ENCODE measurements around the gene APLP1. TPM values are rescaled to one million over a fixed set of nuclear protein-coding genes. Genes with fewer than 3 reads are reported as not detected.

The APLP1 gene
- total and polyA plus RNA-seq, 12 donors, result 2.7 to 63.5 (median 24.9) TPM

DNA sequence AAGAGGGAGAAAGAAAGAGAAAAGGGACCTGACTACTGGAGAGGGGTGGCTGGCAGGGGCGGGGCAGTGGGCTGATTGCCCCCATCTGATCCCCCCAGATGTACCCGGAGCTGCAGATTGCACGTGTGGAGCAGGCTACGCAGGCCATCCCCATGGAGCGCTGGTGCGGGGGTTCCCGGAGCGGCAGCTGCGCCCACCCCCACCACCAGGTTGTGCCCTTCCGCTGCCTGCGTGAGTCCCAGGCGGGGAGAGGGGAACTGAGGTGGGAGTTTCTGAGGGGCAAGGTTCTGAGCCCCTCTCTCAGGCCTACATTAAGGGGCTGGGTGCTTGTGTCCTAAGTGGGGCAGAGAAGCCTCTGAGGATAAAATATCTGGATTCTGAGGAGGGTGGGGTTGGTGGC lies 2.4 kb downstream of the APLP1 start:
- no peak for ATAC-seq
- DNase-seq, result no peak
- TF ChIP-seq, protein P1, sequence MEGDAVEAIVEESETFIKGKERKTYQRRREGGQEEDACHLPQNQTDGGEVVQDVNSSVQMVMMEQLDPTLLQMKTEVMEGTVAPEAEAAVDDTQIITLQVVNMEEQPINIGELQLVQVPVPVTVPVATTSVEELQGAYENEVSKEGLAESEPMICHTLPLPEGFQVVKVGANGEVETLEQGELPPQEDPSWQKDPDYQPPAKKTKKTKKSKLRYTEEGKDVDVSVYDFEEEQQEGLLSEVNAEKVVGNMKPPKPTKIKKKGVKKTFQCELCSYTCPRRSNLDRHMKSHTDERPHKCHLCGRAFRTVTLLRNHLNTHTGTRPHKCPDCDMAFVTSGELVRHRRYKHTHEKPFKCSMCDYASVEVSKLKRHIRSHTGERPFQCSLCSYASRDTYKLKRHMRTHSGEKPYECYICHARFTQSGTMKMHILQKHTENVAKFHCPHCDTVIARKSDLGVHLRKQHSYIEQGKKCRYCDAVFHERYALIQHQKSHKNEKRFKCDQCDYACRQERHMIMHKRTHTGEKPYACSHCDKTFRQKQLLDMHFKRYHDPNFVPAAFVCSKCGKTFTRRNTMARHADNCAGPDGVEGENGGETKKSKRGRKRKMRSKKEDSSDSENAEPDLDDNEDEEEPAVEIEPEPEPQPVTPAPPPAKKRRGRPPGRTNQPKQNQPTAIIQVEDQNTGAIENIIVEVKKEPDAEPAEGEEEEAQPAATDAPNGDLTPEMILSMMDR (IDR thresholded peaks at IDR 0.05), result no peak
- no peak overlapping the region for H3K4me3 ChIP-seq
- no peak overlapping the region for H3K27ac ChIP-seq
- 71 to 73% methylated on average over 12 of the region's 12 CpGs for WGBS, 2 donors
- intact Hi-C loops (cut with DNase I), result no loop called here
- peaks cover 0 to 49% (median 14%) of the 10 kb centered on the region in 7 donors for H3K27me3 ChIP-seq
- peaks cover 6 to 23% (median 20%) of the 10 kb centered on the region in 9 donors for H3K4me1 ChIP-seq
- H3K36me3 ChIP-seq, result no peaks in the 10 kb centered on the region
- no peaks in the 10 kb centered on the region for H3K9me3 ChIP-seq

DNA sequence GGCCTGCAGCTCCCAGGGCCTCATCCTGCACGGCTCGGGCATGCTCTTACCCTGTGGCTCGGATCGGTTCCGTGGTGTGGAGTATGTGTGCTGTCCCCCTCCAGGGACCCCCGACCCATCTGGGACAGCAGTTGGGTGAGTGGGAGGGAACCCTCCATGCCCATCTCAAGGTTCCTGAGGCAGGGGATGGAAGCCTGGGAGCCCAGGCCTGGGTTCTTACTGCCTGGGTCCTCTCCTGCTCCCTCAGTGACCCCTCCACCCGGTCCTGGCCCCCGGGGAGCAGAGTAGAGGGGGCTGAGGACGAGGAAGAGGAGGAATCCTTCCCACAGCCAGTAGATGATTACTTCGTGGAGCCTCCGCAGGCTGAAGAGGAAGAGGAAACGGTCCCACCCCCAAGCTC lies 3.2 kb downstream of the APLP1 start:
- intact Hi-C loops (cut with DNase I), result no loop called here
- DNase-seq, result no peak
- H3K36me3 ChIP-seq, result peaks cover 0 to under 1% (median 0%) of the 10 kb centered on the region in 9 donors
- H3K27me3 ChIP-seq, result peaks cover 0 to 45% (median 14%) of the 10 kb centered on the region in 7 donors
- 82% methylated on average over 12 of the region's 12 CpGs for WGBS, 2 donors
- H3K4me1 ChIP-seq, result peaks cover 6 to 23% (median 20%) of the 10 kb centered on the region in 9 donors
- TF ChIP-seq, protein P1 (IDR thresholded peaks at IDR 0.05), result no peak
- no peak overlapping the region for H3K27ac ChIP-seq
- no peak overlapping the region for H3K4me3 ChIP-seq
- H3K9me3 ChIP-seq, result no peaks in the 10 kb centered on the region
- no peak for ATAC-seq

DNA sequence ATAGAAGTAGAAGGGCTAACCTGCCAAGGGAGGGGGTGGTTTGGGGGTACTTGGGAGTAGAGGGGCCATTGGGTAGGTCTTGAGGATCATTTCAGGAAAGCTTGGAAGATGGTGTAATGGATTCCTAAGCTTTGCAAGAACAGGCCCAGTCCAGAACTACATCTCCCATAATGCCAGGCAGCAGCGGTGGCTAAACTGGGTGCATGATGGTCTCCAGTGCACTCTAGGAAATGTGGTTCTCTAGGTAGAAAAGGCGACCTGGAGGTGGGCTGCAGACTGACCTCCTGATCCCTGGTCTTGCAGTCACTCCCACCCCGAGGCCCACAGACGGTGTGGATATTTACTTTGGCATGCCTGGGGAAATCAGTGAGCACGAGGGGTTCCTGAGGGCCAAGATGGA lies 3.8 kb downstream of the APLP1 start:
- Histone ChIP-seq H3K27ac (no peak overlapping the region), H3K27me3 (peaks cover 0 to 39% (median 14%) of the 10 kb centered on the region in 7 donors), H3K4me3 (no peak overlapping the region), H3K4me1 (peaks cover 6 to 23% (median 20%) of the 10 kb centered on the region in 9 donors), H3K9me3 (no peaks in the 10 kb centered on the region), H3K36me3 (peaks cover 0 to 3% (median 0%) of the 10 kb centered on the region in 9 donors)
- WGBS, 2 donors, result 79 to 84% methylated on average over 5 of the region's 5 CpGs
- ATAC-seq (no peak), DNase-seq (no peak)
- TF ChIP-seq, protein P1 (IDR thresholded peaks at IDR 0.05), result no peak
- intact Hi-C loops (cut with DNase I), result no loop called here

DNA sequence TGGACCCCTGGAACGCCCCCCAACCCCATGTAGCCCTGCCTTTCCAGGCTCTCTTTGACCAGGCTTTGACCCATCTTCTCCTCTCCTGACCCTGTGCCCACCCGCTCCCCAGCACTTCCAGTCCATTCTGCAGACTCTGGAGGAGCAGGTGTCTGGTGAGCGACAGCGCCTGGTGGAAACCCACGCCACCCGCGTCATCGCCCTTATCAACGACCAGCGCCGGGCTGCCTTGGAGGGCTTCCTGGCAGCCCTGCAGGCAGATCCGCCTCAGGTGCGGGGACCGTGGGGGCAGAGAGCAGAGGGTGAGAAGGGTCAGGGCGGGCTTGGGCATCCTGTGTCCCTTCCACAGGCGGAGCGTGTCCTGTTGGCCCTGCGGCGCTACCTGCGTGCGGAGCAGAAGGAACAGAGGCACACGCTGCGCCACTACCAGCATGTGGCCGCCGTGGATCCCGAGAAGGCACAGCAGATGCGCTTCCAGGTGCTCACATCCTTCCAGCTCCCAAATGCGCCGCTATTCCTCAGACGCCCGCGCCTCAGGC lies 6.1 kb downstream of the APLP1 start:
- Histone ChIP-seq H3K4me1 (peaks cover 3 to 13% (median 10%) of the 10 kb centered on the region in 9 donors), H3K9me3 (no peaks in the 10 kb centered on the region), H3K4me3 (no peak overlapping the region), H3K36me3 (peaks cover 0 to 3% (median 0%) of the 10 kb centered on the region in 9 donors), H3K27me3 (peaks cover 0 to 28% (median 12%) of the 10 kb centered on the region in 7 donors), H3K27ac (no peak overlapping the region)
- DNase-seq, result no peak
- intact Hi-C loops (cut with DNase I), result no loop called here
- WGBS, 2 donors, result 92% methylated on average over 32 of the region's 32 CpGs
- no peak for ATAC-seq
- TF ChIP-seq, protein P1 (IDR thresholded peaks at IDR 0.05), result no peak
